ENCODE results near the gene MRRF.
A peak's percentile ranks its signal among the peaks of the same experiment; 100 is the strongest.
"Not testable (repeated sequence)": the region's sequence is repeated elsewhere in the genome, so short reads cannot be mapped to it uniquely, and the experiment has no call there.

The MRRF gene

GRCh38 chr9:122277285-122277897, 12.7 kb downstream of the MRRF start:
- no peak for DNase-seq

GRCh38 chr9:122281368-122281767, 16.7 kb downstream of the MRRF start:
- no peak for DNase-seq

GRCh38 chr9:122286764-122287163, 22.1 kb downstream of the MRRF start:
- DNase-seq = no peak

GRCh38 chr9:122287214-122287720, 22.6 kb downstream of the MRRF start:
- no peak for DNase-seq

GRCh38 chr9:122291458-122291857, 26.8 kb downstream of the MRRF start:
- no peak for DNase-seq

- DNase-seq = no peak
Measured at GRCh38 chr9:122294531-122294930, 29.8 kb downstream of the MRRF start.

GRCh38 chr9:122297512-122297911, 32.8 kb downstream of the MRRF start:
- DNase-seq = no peak

GRCh38 chr9:122302237-122303093, 37.8 kb downstream of the MRRF start:
- DNase-seq = no peak

GRCh38 chr9:122307061-122307460, 42.4 kb downstream of the MRRF start:
- DNase-seq = no peak

- no peak for DNase-seq
Measured at GRCh38 chr9:122307925-122308324, 43.2 kb downstream of the MRRF start.

GRCh38 chr9:122309861-122310260, 45.2 kb downstream of the MRRF start:
- no peak for DNase-seq

- peak in 1 of 2 experiments; percentile 26 for DNase-seq
Measured at GRCh38 chr9:122314165-122314564, 49.5 kb downstream of the MRRF start.

GRCh38 chr9:122315534-122315933, 50.9 kb downstream of the MRRF start:
- no peak for DNase-seq

- no peak for DNase-seq
Measured at GRCh38 chr9:122318284-122318683, 53.6 kb downstream of the MRRF start.

- DNase-seq = no peak
Measured at GRCh38 chr9:122320413-122320881, 55.8 kb downstream of the MRRF start.

- DNase-seq = no peak
Measured at GRCh38 chr9:122322553-122322952, 57.9 kb downstream of the MRRF start.

- DNase-seq = not testable (repeated sequence)
Measured at GRCh38 chr9:122324665-122325064, 60.0 kb downstream of the MRRF start.

GRCh38 chr9:122325124-122325523, 60.4 kb downstream of the MRRF start:
- no peak for DNase-seq

- no peak for DNase-seq
Measured at GRCh38 chr9:122327175-122327574, 62.5 kb downstream of the MRRF start.

- DNase-seq = no peak
Measured at GRCh38 chr9:122329597-122329996, 64.9 kb downstream of the MRRF start.

- DNase-seq = not testable (repeated sequence)
Measured at GRCh38 chr9:122330466-122330865, 65.8 kb downstream of the MRRF start.

GRCh38 chr9:122331523-122331927, 66.8 kb downstream of the MRRF start:
- no peak for DNase-seq

GRCh38 chr9:122332083-122332482, 67.4 kb downstream of the MRRF start:
- DNase-seq = no peak

GRCh38 chr9:122332644-122333043, 68.0 kb downstream of the MRRF start:
- DNase-seq = no peak

Measured in NCI-H187 (cell line).